GM13977 (cell line): Measurements from ENCODE around the gene SUGT1.
"Not testable (repeated sequence)": the region's sequence is repeated elsewhere in the genome, so short reads cannot be mapped to it uniquely, and the experiment has no call there.

Experiments
- DNase-seq: peaks from one replicate; pipeline ENCODE4 v3.0.0; 2012; ENCODE audit warnings: low spot score
- CTCF ChIP-seq: IDR thresholded peaks from 2 replicates; pipeline ENCODE4 v1.5.1; 2012; ENCODE audit warnings: mild to moderate bottlenecking, control low read depth; ENCODE audit not compliant: insufficient read depth; ENCODE audit errors: extremely low read depth, missing control alignments
- in situ Hi-C: fragments of 300-500 bp; cut with MboI; formaldehyde crosslinking; loops from one replicate; pipeline ENCODE4 v1.12.0; 2022; ENCODE audit warnings: low sequenced_read_pairs, low pct_unique_long_range_greater_than_20kb, mixed read lengths, inconsistent platforms; ENCODE audit not compliant: unreplicated experiment

SUGT1 gene

GRCh38 chr13:52652196-52652979 lies at the start of gene SUGT1:
Gene SUGT1 (plus strand): TSS chr13:52652836. CDS start chr13:52652921, 85 bp downstream.
- DNase-seq, result peak; percentile 88
- TF ChIP-seq CTCF, result peak; percentile 64
- in situ Hi-C loops, result no loop called here

- in situ Hi-C loops, DNase-seq: not testable (repeated sequence)
Measured at GRCh38 chr13:52603316-52603715, 49.3 kb upstream of the SUGT1 start.

GRCh38 chr13:52606126-52606525 lies 46.5 kb upstream of the SUGT1 start:
- DNase-seq, in situ Hi-C loops: not testable (repeated sequence)

GRCh38 chr13:52606795-52607194 lies 45.8 kb upstream of the SUGT1 start:
- in situ Hi-C loops, DNase-seq: not testable (repeated sequence)

GRCh38 chr13:52608184-52608583 lies 44.5 kb upstream of the SUGT1 start:
- in situ Hi-C loops, DNase-seq: not testable (repeated sequence)

GRCh38 chr13:52609013-52609606 lies 43.5 kb upstream of the SUGT1 start:
- peak; percentile 57 for TF ChIP-seq CTCF
- peak; percentile 35 for DNase-seq
- in situ Hi-C loops, result not testable (repeated sequence)

GRCh38 chr13:52610158-52610557 lies 42.5 kb upstream of the SUGT1 start:
- in situ Hi-C loops, result not testable (repeated sequence)

GRCh38 chr13:52615134-52615801 lies 37.4 kb upstream of the SUGT1 start:
- no peak for TF ChIP-seq CTCF
- no peak for DNase-seq
- in situ Hi-C loops, result no loop called here

More at GRCh38 chr13:52610158-52610557, 42.5 kb upstream of the SUGT1 start:
- DNase-seq, result not testable (repeated sequence)

- TF ChIP-seq CTCF, result no peak
- in situ Hi-C loops, result no loop called here
- DNase-seq, result no peak
Measured at GRCh38 chr13:52615812-52616211, 36.8 kb upstream of the SUGT1 start.
